HG03025 (cell line): ENCODE measurements around the gene DCPS.
"Not testable (repeated sequence)": the region's sequence is repeated elsewhere in the genome, so short reads cannot be mapped to it uniquely, and the experiment has no call there.

Experiments used
- ATAC-seq: cut with Tn5 transposase; IDR thresholded peaks from one replicate; pipeline ENCODE4 v1.9.1; 2021; ENCODE audit warnings: mild to moderate bottlenecking, moderate library complexity; ENCODE audit not compliant: unreplicated experiment, low FRiP score

Gene DCPS

DNA sequence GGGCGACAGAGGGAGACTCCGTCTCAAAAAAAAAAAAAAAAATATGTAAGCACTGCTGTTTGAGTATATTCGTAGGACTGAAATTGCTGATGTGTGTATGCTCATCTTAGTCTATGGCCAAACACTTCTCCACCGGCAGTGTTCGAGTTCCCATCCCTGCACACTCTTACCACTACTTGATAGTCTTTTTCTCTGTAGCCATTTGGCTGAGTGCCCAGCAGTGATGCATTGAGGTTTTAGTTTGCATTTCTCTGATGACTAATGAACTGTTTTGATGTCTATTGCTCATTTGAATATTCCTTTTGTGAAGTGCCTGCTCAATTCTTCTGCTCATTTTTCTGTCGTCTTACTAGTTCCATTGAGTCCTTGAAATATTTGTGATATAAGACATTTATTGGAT, 19.0 kb upstream of the DCPS start:
- peak; percentile 41 for ATAC-seq

DNA sequence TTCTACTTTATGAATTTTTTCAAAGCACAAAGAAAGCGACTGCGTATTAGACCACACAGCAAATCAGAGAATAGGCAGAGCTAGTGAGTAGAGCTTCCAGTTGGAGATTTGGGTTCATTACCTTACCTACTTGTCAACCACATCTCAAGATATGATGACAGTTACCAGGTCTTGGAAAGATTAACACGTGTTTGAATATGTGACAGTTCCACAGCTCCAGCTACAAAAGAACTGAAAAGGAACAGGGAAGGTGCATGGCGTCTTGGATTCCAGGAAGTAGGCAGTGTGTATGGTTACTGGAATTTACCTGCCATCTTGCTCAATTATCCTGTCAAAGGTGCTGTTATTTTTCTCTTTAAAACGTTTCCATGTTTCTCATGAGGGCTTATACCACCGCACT, 15.6 kb upstream of the DCPS start:
- ATAC-seq: no peak

DNA sequence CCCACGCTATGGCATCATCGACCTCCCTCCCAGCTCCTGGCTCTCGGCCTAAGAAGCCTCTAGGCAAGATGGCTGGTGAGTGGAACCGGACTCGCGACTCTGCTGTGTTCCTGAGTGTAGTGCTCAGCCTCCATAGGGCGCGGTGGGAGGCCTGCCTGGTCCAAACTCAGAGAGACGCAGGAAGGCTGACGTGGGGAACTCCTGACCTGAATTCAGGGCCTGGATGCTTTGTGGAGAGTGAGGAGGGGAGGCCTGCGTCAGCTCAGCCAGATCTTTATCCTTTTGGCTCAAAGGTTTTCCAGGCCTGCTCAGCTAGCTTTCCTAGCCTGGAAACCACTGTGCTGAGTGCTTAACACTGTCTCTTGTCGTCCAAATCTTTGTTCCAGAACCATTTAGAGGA, 13.0 kb upstream of the DCPS start:
- no peak for ATAC-seq

DNA sequence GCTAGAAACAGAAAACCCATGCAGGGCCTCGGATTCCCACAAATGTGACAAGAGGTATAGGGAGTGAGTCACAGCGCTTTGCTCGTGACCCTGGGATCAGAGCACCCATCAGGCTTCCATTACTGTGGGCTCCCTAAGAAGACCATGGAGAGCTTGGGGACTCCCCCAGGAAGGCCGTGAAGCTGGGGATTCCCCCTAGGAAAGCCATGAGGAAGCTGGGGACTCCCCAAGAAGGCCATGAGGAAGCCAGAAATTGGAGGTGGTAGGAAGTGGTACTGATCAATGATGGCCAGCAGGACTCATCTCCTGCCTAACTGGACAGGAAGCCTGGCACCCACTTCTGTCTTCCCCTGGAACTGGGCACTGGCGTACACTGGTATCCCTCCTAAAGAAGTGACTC, 10.1 kb upstream of the DCPS start:
- no peak for ATAC-seq

DNA sequence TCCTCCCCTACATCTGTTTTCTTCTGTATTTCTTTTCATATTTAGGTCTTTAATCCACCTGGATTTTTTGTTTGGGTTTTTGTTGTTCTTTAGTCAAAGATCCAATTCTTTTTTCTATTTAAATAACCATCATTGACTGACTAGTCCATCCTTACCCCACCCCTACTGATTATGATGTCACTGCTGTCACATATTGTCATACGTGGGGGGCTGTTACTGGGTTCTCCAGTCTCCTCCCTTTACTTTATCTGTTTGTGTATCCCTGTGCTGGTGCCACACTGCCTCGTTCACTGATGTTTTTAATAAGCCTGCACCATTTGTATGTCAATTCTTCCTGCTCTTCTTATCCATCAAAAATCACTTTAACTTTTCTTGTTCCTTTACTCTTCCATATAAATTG, 6.9 kb upstream of the DCPS start:
- ATAC-seq: no peak

DNA sequence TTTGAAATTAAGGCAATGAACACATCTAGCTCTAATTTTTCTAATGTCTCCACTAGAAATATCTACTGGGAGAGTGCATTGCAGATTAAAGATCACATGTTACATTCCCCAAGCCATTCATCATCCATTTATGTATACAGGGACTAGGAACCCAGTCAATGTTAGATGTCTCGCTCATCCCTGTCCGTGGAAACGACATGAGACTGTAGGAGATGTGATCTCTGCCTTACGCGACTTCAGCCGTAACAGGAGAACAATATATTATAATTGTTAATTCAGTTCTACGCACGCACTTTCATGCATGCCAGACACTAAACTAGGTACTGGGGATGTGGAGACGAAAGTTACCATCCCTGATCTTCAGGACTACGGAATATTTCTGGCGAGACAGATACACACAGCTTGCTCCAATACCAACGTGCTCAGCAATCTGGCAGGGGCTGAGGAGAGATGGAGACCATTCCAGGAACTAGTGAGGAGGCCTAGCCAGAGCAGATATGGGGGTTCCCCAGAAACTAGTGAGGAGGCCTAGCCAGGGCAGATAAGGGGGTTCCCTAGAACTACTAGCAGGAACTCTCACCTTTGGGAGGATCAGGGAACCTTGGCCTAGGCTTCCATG, 706 bp downstream of the DCPS start:
- ATAC-seq: no peak

DNA sequence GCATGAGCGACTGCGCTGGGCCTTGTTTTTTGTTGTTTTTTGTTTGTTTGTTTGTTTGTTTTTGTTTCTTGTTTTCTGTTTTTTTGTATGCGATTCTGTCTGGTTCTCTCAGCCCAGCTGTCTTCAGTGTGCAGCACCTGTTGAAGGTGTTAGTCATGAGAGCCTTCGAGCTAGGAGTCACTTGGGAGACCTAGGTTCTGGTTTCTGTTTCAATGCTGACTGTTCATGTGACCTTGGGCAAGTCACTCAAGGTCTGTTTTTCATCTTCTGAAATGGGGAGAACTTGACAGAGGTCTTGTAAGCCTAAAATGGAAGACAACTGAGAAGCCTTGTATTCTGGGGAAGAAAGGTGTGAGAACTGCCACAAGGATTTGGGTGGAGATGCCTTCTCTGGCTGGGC, 1.8 kb downstream of the DCPS start:
- peak; percentile 36 for ATAC-seq

DNA sequence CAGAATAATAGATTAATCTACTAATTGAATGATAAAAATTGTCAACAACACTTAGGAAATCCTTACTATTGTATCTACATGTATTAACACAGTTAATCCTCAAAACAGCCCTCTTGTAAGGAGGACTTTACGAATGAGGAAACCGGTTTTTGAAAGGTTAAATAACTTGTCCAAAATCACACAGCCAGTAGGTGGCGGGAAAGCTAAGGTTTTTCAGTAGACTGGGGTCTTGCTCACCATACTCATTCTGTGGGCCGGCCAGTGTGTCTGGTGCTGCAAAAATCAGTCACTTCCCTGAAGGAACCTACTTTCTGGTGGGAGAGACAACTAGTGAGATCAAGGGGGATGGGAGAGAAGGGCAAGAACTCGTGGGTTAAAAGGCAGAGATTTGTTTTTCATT, 3.8 kb downstream of the DCPS start:
- ATAC-seq: no peak

DNA sequence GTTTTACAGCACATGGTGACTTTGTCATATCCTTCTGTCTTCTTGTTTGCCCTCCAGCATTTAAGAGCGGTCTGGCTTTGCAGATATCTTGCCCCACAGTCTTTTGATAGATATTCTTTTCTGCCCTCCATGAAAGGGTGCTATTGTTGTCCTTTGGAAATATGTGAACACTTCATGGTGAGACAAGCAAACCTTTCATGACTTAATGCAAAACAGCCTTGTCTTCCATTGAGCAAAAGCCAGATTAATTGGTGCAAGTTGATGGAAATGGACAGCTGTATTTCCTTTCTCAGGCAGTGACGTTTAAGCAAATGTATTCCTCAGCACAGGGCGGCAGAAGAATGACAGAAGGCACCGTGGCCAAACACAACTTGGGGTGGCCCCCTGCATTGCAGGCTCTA, 4.4 kb downstream of the DCPS start:
- no peak for ATAC-seq

DNA sequence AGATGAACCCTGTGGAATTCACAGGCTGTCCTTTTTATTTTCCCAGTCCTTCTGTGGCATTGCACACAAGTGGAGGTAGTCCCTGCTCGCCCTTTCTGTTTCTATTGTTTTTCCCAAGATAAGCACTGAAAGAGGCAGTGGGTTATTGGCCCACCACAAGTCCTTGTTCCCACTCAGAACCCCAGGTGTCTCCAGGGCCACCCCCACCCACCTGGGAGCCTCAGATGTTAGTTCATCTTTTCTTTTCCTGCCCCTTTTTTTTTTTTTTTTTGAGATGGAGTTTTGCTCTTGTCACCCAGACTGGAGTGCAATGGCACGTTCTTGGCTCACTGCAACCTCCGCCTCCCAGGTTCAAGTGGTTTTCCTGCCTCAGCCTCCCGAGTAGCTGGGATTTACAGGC, 4.9 kb downstream of the DCPS start:
- ATAC-seq: not testable (repeated sequence)

DNA sequence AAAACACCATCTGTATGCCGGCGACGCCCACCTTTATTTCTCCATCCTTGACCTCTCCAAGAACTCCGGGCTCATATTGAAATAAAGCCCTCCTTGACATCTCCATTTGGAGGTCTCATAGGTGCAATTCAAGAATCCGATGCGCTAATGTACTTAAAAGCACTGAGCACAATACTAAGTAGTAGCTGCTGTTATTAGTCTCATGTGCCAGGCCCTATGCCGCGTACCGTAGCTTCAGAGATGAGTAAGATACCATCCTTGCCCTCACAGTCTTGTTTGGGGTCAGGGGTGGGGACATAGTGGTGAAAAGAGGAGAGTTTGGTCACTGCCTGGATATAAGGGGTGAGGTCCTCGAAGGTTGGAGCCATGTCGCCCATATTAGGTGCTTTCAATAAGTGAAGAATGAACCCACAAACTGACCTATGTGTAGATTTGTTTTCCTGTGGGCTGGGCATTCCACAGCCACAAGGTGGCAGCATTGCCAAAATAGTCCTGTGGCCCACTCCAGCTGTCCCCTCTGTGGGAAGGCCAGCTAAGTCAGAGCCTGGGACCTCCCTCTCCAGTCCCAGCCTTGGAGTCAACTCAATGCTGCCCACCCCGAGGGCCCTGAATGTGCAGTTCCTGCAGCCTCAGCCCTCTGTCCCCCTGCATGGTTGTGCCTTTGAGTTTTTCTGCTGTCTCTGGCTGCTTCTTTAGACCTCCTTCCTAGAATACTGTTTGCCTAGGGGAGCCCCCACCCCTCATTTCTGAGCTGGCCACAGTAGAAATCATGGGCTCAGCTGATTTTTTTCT, 6.5 kb downstream of the DCPS start:
- ATAC-seq: peak; percentile 37

DNA sequence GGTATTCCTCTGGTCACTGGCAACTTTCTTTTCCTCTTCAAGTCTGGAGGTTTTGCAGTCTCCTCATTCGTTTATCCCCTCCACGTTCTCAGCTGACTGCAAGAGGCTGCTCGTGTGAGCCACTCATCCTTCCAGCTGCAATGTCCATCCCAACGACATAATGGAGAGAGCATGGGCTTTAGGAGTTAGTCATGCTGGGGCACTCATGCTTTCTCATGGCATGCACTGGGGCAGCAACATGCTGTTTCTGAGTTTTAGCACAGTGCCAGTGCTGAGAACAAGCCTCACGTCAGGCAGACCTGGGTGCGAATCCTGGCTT, 7.1 kb downstream of the DCPS start:
- no peak for ATAC-seq

DNA sequence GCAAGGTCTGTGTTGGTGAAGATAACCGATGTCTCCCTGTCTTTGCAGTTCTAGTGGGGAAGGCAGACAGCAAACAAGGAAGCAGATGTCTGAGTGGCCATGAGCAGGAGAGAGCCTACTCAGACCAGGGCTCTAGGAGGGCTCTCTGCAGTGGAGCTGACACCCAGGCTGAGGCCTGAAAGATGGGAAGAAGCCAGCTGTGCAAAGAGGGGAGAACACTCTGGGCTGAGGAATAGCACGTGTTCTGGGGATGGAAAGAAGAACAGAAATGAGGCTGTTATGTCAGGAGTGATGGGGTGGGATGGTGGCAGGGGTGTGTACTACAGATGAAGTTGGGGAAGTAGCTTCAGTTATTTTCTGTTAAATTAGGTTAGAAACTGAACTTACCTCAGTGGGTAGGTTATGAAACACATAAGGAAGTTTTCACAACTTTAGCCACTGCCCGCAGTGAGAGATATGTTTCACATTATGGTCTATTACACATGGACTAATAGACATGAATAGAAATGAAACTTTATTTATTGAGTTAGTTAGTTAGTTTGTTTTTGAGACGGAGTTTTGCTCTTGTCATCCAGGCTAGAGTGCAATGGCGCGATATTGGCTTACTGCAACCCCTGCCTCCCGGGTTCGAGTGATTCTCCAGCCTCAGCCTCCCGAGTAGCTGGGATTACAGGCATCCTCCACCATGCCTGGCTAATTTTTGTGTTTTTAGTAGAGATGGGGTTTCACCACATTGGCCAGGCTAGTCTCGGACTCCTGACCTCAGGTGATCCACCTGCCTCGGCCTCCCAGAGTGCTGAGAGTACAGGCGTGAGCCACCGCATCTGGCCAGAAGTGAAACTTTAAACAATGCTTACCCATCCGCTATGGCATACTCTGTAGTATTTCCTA, 7.8 kb downstream of the DCPS start:
- ATAC-seq: peak; percentile 76

DNA sequence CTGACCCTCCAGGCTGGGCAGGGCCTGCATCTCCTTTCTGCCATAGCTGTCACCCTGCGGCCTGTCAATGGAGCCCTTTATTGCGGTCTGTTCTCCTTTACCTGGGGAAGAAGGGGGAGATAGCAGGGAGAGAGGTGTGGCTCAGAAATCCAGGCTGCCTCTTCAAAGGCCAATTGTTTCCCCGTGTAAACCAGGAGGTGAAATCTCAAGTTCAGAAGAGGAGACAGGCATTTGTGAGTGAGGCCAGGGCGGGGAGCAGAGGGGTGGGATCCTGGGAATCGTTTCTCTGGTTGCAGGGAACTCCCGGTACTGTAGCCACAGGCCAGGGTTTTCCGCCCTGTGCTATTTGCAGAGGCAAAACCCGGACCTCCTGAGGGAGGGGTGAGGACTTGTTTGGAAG, 9.1 kb downstream of the DCPS start:
- no peak for ATAC-seq

DNA sequence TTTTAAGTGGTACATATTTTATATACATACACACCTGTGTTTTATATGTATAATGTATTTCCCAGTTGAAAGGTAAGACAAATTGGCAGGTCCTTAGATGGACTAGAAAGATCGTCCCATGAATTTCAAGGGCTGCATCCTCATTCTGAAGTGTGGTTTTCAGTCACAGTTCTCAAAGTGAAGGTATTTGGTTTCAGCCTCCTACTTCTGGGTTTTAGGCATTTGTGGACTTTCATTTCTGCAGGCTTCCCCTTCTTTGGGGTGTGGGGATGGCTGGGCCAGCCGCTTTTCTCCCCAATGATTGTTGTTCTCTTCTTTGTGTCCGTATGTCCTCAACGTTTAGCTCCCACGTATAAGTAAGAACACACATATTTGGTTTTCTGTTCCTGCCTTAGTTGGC, 10.0 kb downstream of the DCPS start:
- no peak for ATAC-seq

DNA sequence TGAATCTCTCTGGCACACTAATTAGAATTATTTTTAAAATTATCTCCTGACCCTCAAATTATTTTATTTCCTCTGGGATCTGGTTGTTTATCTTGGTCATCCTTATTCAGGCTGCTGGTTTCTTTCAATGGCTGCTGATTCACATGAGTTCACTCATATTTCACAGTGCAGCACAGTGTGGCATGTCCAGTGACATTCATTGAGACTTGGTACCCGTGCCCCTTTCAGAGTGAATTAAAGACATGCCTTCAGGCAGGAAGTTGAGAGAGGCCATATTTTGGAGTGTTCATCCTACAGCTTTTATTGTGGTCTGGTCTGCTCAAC, 13.5 kb downstream of the DCPS start:
- ATAC-seq: no peak

DNA sequence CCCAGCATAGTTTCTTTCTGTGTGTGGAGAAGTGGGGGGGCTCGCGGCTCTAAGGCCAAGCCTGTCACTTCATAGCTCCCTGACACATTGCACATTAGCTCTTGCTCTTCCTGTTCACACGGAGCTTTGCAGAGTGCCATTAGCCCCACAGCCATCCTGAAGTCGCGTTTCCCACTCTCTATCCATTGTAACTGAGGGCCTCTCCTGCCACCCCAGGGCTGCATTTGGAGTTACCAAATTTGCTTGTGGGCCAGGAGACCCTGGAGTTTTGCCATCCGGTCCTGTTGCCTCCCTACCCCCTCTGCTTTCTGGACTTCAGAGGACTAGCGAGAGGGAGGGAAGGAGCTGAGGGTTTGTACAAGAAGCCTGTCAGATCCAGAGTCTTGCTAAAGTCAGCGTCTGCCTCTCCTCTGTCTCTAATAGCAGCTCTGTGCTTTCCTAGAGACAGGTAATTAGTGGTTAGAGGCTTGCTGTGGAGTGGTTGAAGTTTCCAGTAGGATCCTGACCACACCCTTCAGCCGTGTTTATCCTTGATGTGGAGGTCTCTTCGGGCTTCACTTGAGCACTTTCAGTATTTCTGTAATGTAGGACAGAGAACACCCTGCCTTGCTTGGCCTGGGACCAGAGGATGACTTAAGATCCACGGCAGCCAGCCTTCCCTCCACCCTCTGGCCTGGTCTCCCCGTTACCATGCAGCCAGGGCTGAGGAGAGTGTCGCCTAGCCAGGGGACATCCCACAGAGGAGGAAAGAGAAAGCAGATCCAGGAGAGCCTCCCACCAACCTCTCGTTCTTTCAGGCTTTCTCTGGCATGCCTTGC, 14.1 kb downstream of the DCPS start:
- ATAC-seq: peak; percentile 18

DNA sequence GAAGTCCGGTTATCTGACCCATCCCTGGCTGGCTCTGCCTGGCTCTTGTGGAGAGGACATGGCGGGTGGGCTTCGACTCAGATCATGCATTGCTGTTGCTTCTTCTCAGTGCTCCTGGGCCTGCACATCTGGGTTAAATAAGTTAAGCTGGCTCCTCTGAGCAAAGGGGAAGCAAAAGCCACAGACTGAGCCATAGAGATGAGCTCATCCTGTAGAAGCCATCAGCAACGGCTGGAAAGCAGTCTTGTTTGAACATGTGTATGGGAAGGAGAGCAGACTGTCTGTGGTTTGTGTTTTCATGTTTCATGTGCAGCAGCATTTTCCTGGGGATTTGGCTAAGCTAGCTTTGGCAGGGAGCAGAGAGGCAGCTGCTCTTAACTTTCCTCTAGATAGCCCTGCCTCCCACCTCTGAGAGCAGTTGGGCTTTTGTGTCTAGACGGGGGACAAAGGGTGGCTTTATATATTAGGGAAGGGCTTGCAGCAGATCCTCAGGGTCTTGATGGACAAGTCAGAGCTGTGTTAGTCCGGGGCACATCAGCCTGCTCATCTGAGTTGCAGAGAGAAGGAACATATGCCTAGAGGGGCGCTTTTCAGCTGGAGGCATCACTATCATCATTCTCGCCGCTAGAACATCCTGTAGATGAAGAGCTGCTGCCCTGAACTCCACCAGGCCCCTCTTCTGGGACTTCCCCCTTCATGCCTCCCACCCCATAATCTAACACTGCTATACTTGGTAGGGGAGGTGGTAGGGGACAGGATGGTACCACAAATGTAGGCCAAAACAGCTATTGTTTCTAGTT, 14.9 kb downstream of the DCPS start:
- peak; percentile 78 for ATAC-seq

DNA sequence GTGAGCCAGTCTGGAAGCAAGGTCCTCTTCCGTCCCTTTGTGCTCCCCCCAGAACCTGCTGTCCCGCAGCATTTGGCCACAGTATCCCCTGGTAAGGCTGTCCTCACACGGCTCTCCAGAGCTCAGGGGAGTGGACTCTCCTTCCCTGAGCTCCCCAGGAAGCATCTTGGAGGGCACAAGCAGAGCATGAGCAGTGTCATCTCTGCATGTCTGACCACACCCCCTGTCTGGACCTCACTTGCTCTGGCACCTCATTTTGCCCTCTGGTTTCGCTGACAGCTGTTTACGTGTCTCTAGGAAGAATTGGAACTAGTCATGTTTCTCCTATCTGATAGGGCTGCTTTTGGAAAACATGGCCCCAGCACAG, 15.5 kb downstream of the DCPS start:
- ATAC-seq: no peak

DNA sequence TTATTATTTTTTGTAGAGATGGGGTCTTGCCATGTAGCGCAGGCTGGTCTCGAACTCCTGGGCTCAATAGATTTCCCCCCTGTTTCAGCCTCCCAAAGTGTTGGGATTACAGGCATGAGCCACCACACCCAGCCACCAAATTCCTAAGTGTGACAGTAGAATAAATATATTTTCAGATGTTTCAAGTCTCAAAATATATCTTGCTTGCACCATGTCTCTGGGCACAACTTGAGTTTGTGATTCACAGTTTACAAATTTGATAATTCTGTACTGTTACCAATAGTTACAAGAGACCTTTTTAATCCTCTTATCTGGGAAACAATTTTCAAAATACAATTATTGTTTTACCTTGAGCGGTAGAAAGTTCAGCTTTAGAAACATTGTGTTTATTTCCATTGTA, 19.1 kb downstream of the DCPS start:
- no peak for ATAC-seq
